ENCODE measurements around the gene HNRNPUL1.
A peak's percentile ranks its signal among the peaks of the same experiment; 100 is the strongest.

HNRNPUL1 gene

DNA sequence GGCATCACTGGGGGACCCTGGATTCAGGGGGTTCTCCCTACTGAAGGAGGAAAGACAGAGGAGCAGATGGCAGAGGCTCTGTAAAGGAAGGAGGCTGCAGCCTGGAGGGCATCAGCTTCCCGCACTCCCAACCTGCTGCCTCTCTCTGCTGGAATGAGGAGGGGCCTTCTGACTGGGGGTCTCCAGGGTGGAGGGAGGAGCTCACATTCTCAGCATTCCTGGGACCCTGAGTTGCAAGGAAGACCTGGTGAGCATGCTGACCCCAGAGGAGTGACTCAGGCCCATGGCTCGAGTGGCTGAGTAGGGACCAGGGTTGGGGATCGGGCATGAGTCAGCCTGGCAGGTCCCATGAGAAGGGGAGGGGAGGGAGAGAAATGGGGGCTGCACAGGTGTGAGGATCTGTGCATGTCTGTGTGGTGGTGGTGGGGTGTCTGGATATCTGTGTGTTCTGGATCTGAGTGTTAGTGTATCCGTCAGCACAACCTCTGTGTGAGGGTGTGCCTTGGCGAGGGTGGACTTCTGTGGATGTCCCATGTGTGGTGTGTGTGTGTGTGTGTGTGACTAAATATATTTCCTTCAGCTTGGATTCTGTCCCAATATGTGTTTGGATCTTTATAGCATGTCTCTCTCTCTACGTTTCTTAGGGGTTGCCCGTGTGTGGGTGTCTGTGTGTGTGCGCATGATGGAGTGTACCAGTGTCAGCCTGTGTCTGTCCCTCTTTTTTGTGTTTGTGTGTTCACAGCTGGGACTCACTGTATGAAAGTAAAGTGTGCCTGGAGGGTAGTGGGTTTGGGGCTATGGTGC, 40.5 kb upstream of the HNRNPUL1 start:
- Histone ChIP-seq H3K27ac (no peak overlapping the region), H3K36me3 (ENCODE audit: control insufficient read depth, insufficient read depth, low read length) (no peaks in the 10 kb centered on the region), H2AFZ (no peak overlapping the region), H3K9me3 (ENCODE audit: control insufficient read depth, low read length) (no peaks in the 10 kb centered on the region), H3K9ac (no peak overlapping the region), H3K4me2 (ENCODE audit: low read length) (no peak overlapping the region), H3K4me3 (ENCODE audit: low read depth, low read length) (no peak overlapping the region), H3K27me3 (ENCODE audit: control insufficient read depth, insufficient read depth, low read length) (no peaks in the 10 kb centered on the region), H3K79me2 (no peaks in the 10 kb centered on the region), H3K4me1 (peaks cover 5% of the 10 kb centered on the region)
- TF ChIP-seq, protein P1, sequence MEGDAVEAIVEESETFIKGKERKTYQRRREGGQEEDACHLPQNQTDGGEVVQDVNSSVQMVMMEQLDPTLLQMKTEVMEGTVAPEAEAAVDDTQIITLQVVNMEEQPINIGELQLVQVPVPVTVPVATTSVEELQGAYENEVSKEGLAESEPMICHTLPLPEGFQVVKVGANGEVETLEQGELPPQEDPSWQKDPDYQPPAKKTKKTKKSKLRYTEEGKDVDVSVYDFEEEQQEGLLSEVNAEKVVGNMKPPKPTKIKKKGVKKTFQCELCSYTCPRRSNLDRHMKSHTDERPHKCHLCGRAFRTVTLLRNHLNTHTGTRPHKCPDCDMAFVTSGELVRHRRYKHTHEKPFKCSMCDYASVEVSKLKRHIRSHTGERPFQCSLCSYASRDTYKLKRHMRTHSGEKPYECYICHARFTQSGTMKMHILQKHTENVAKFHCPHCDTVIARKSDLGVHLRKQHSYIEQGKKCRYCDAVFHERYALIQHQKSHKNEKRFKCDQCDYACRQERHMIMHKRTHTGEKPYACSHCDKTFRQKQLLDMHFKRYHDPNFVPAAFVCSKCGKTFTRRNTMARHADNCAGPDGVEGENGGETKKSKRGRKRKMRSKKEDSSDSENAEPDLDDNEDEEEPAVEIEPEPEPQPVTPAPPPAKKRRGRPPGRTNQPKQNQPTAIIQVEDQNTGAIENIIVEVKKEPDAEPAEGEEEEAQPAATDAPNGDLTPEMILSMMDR (IDR thresholded peaks at IDR 0.05) = no peak

DNA sequence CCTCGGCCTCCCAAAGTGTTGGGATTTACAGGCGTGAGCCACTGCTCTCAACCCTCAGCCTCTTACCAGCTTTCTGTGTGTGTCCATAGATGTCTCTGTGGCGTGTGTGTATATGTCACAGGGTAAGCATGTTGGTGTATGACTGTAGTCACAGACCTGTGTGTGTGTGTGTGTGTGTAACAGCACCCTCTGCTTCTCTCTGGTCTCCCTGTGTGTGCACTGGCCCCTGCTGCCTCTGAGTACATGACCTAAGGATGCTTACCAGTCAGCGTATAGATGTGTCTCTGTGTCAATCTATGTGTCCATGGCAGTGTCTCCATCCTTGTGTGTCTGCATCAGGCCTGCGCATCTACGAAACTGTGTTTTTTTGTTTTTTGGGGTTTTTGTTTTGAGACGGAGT, 39.5 kb upstream of the HNRNPUL1 start:
- Histone ChIP-seq H3K9me3 (ENCODE audit: control insufficient read depth, low read length) (no peaks in the 10 kb centered on the region), H3K27me3 (ENCODE audit: control insufficient read depth, insufficient read depth, low read length) (no peaks in the 10 kb centered on the region), H3K79me2 (no peaks in the 10 kb centered on the region), H2AFZ (no peak overlapping the region), H3K36me3 (ENCODE audit: control insufficient read depth, insufficient read depth, low read length) (no peaks in the 10 kb centered on the region), H3K4me2 (ENCODE audit: low read length) (no peak overlapping the region), H3K4me3 (ENCODE audit: low read depth, low read length) (no peak overlapping the region), H3K27ac (no peak overlapping the region), H3K4me1 (peaks cover 4% of the 10 kb centered on the region), H3K9ac (no peak overlapping the region)
- TF ChIP-seq, protein P1 (IDR thresholded peaks at IDR 0.05) = no peak

DNA sequence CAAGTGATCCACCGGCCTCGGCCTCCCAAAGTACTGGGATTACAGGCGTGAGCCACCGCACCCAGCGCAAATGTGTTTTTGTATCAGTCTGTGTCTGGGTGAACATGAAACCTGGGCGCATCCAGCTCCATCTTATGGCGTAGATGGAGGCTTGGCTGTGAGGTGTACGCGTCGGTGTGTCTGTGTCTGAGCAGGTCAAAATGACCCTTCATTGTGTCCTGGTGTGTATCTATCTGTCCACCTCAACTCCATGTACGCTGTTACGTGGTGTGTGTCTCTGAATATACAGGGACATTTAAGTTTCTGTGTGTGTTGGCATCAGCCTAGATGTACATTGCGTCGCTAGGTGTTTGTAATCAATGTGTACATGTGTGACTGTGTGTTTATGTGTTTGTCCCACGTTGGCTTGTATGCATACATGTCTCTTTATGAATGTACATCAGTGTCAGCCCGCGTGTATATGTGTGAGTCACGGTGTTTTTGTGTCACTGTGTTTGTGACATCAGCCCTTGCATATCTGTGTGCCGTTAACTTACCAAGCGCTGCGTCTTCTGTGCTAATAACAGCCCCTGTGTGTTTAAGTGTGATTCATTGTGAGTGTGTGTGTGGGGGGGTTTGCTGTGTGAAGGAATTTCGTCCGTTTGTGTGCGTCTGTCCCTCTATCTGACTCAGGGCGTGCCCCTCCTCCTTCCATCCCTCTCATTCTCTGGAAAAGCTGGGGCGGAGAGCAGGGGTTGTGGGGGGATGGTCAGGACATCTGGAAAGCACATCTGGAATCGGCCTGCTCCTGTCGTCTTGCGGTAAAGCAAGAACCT, 38.7 kb upstream of the HNRNPUL1 start:
- Histone ChIP-seq H3K4me3 (ENCODE audit: low read depth, low read length) (no peak overlapping the region), H3K4me2 (ENCODE audit: low read length) (peak overlapping the region; percentile 81), H2AFZ (peak overlapping the region; percentile 93), H3K27ac (peak overlapping the region; percentile 15), H3K79me2 (no peaks in the 10 kb centered on the region), H3K4me1 (peaks cover 4% of the 10 kb centered on the region), H3K27me3 (ENCODE audit: control insufficient read depth, insufficient read depth, low read length) (no peaks in the 10 kb centered on the region), H3K36me3 (ENCODE audit: control insufficient read depth, insufficient read depth, low read length) (no peaks in the 10 kb centered on the region), H3K9me3 (ENCODE audit: control insufficient read depth, low read length) (no peaks in the 10 kb centered on the region), H3K9ac (no peak overlapping the region)
- TF ChIP-seq, protein P1 (IDR thresholded peaks at IDR 0.05) = no peak

DNA sequence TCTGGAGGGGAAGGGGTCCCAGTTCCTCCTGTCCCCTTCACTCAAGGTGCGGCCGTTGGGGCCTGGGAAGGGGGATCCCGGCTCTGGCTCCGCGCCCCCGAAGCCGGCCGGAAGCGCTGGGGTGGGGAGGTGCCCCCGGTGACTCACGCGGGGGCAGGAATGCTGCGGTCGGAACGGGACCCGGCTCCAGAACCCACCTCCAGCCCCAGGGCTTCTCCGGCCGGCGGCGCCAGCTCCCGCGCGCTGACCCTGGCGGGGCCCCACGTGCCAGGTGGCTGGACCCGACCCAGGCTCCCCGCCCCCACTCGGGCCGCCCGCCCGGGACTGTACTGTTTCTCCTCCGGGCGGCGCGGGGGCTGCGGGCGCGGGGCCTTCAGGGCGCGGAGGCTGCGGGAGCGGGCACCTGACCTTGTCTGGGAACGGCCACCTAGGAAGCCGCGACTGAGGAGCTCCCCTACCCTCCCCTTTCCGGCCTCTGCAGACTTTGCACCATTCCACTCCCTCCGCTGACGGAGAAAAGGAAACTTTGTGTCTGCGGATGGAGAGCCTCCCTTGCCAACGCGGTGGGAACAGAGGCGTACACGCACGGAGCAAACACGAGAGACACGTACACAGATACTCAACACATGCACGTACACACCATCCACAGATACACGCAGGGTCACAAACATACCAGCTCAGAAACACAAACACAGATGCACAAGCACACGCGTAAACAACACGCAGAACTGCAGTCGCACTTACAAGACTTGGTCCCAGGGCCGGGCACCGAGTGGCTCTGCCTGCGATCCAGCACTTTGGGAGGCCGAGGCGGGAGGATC, 37.9 kb upstream of the HNRNPUL1 start:
- Histone ChIP-seq H3K27me3 (ENCODE audit: control insufficient read depth, insufficient read depth, low read length) (no peaks in the 10 kb centered on the region), H3K4me3 (ENCODE audit: low read depth, low read length) (peak overlapping the region; percentile 37), H3K4me2 (ENCODE audit: low read length) (peak overlapping the region; percentile 81), H3K9me3 (ENCODE audit: control insufficient read depth, low read length) (no peaks in the 10 kb centered on the region), H3K9ac (no peak overlapping the region), H3K27ac (peak overlapping the region; percentile 15), H3K36me3 (ENCODE audit: control insufficient read depth, insufficient read depth, low read length) (no peaks in the 10 kb centered on the region), H2AFZ (peak overlapping the region; percentile 93), H3K79me2 (no peaks in the 10 kb centered on the region), H3K4me1 (peaks cover 4% of the 10 kb centered on the region)
- TF ChIP-seq, protein P1 (IDR thresholded peaks at IDR 0.05) = peak; percentile 8
